Liver (tissue), 9 donors: ENCODE data around the gene ZNF318. TPM values are rescaled to one million over a fixed set of nuclear protein-coding genes. Genes with fewer than 3 reads are reported as not detected.

Experiments used
- DNase-seq: peaks from one replicate; pipeline ENCODE4 v3.0.0-alpha.2; 2017; ENCODE audit warnings: low spot score
- H3K27ac ChIP-seq, 2 donors: one replicate each; pipeline ENCODE4 v1.7.0; 2013; ENCODE audit warnings: inconsistent platforms in 2 of 2, low read length in 2 of 2, control low read depth in 1 of 2, low read depth in 1 of 2, mild to moderate bottlenecking in 1 of 2
- H3K27me3 ChIP-seq, 4 donors: one replicate each; pipeline versions ENCODE4 v1.6.1 to v1.7.0; 2013; ENCODE audit warnings: low read length in 3 of 4, inconsistent platforms in 1 of 4, mild to moderate bottlenecking in 1 of 4, moderate library complexity in 1 of 4; ENCODE audit not compliant: control insufficient read depth in 4 of 4, insufficient read depth in 4 of 4
- H3K36me3 ChIP-seq, 4 donors: one replicate each; pipeline versions ENCODE4 v1.6.1 to v1.7.0; 2013; ENCODE audit warnings: low read length in 3 of 4, mild to moderate bottlenecking in 3 of 4, low read depth in 1 of 4, moderate library complexity in 1 of 4; ENCODE audit not compliant: control insufficient read depth in 4 of 4, insufficient read depth in 3 of 4
- H3K4me1 ChIP-seq, 4 donors: one replicate each; pipeline versions ENCODE4 v1.6.1 to v1.7.0; 2013; ENCODE audit warnings: low read length in 3 of 4, mild to moderate bottlenecking in 3 of 4, moderate library complexity in 1 of 4; ENCODE audit not compliant: control insufficient read depth in 4 of 4, insufficient read depth in 4 of 4
- H3K4me3 ChIP-seq, 3 donors: one replicate each; pipeline versions ENCODE4 v1.6.1 to v1.7.0; 2013; ENCODE audit warnings: low read length in 3 of 3, control low read depth in 1 of 3, low read depth in 1 of 3, mild to moderate bottlenecking in 1 of 3
- H3K9ac ChIP-seq, 2 donors: one replicate each; pipeline ENCODE4 v1.7.0; 2013; ENCODE audit warnings: low read length in 2 of 2, mild to moderate bottlenecking in 2 of 2, moderate library complexity in 2 of 2, control low read depth in 1 of 2, low read depth in 1 of 2
- H3K9me3 ChIP-seq, 4 donors: one replicate each; pipeline versions ENCODE4 v1.6.1 to v1.7.0; 2013; ENCODE audit warnings: low read length in 3 of 4; ENCODE audit not compliant: control insufficient read depth in 4 of 4
- FOXA1 ChIP-seq: IDR thresholded peaks from 2 replicates; pipeline ENCODE4 v1.6.1; 2016; ENCODE audit warnings: antibody characterized with exemption
- GABPA ChIP-seq, 2 donors: IDR thresholded peaks in 1 of 2; conservative IDR thresholded peaks in 1 of 2; 2 replicates each; pipeline ENCODE4 v1.6.1; 2016; ENCODE audit warnings: antibody characterized with exemption in 2 of 2, mild to moderate bottlenecking in 1 of 2, moderate library complexity in 1 of 2
- HNF4A ChIP-seq, 2 donors: conservative IDR thresholded peaks; 2 replicates each; pipeline ENCODE4 v1.6.1; 2016; ENCODE audit warnings: antibody characterized with exemption in 2 of 2, mild to moderate bottlenecking in 2 of 2
- JUND ChIP-seq, 2 donors: IDR thresholded peaks; 2 replicates each; pipeline ENCODE4 v1.6.1; 2016; ENCODE audit warnings: antibody characterized with exemption in 2 of 2
- NR2F2 ChIP-seq: IDR thresholded peaks from 2 replicates; pipeline ENCODE4 v1.6.1; 2016; ENCODE audit warnings: antibody characterized with exemption
- RAD21 ChIP-seq, 2 donors: IDR thresholded peaks; 2 replicates each; pipeline ENCODE4 v1.6.1; 2016; ENCODE audit warnings: antibody characterized with exemption in 2 of 2, mild to moderate bottlenecking in 2 of 2
- RXRA ChIP-seq, 2 donors: IDR thresholded peaks; 2 replicates each; pipeline ENCODE4 v1.6.1; 2017 to 2018; ENCODE audit warnings: antibody characterized with exemption in 2 of 2, mild to moderate bottlenecking in 1 of 2
- TAF1 ChIP-seq: conservative IDR thresholded peaks from 2 replicates; pipeline ENCODE4 v1.6.1; 2016; ENCODE audit warnings: antibody characterized with exemption, mild to moderate bottlenecking
- WGBS: extraction: QIAGEN DNeasy Blood & Tissue Kit; methylation state at CpG from one replicate; pipeline ENCODE4 v1.1.7; 2013; 5-methylcytosine and 5-hydroxymethylcytosine counted together
- polyA plus RNA-seq, 2 donors: library from polyadenylated mRNA; stranded (reverse) in 1 of 2; unstranded in 1 of 2; fragments of 200-250 nt in 1 of 2; fragments of >200 nt in 1 of 2; fragmentation: Nextera tagmentation in 1 of 2; extraction: Ambion mirVana in 1 of 2; gene quantifications; one replicate each; pipeline versions ENCODE4 v1.2.1 to v1.2.3, GENCODE V29; 2013 to 2015
- total RNA-seq, 2 donors: library from RNA; depleted of rRNA; stranded (reverse); fragments of >200 nt; gene quantifications; one replicate each; pipeline ENCODE4 v1.2.3, GENCODE V29; 2014
- TF ChIP-seq, protein P1 (sequence below): IDR thresholded peaks from 2 replicates; pipeline ENCODE4 v1.6.1; 2016; ENCODE audit warnings: antibody characterized with exemption
- TF ChIP-seq, protein P2 (sequence below): fragments of 150-350 bp; IDR thresholded peaks from 2 replicates; pipeline ENCODE4 v1.5.1; 2017; ENCODE audit warnings: improper control_type of control experiment, low read depth, low read length; ENCODE audit not compliant: missing input control
- TF ChIP-seq, protein P3 (sequence below): IDR thresholded peaks from 2 replicates; pipeline ENCODE4 v1.6.1; 2016; ENCODE audit warnings: antibody characterized with exemption, mild to moderate bottlenecking
- TF ChIP-seq, protein P4 (sequence below): IDR thresholded peaks from 2 replicates; pipeline ENCODE4 v1.6.1; 2016; ENCODE audit warnings: antibody characterized with exemption
- donor health status: healthy.
- donor health status: healthy.
- donor health status: healthy.
- donor health status: healthy.
- donor health status: healthy.

The ZNF318 gene
- total and polyA plus RNA-seq, 4 donors: 3.6 to 9.1 (median 4.2) TPM

DNA sequence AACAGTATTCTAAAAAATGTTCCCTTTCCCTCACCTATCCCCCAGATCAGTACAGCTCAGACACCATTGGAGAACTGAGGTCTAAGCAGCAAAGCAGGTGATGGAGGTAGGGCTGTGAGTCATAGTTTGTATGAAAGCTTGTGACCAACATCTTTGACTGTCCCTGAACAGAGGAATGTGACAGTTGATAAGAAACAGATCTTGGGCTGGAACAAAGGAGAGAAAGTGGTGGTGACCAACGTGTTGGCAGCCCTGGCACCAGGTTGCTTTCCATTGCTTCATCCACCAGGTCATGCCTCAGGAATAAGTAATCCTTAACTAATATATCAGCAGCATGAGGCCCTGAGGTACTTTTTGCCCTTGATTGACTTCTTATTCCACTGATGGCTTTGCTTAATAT lies 40.9 kb downstream of the ZNF318 start:
- H3K9me3 ChIP-seq: no peaks in the 10 kb centered on the region
- no peak overlapping the region for H3K4me3 ChIP-seq
- no peak for DNase-seq
- H3K36me3 ChIP-seq: no peaks in the 10 kb centered on the region
- no peaks in the 10 kb centered on the region for H3K27me3 ChIP-seq
- no peak overlapping the region for H3K9ac ChIP-seq
- H3K4me1 ChIP-seq: no peaks in the 10 kb centered on the region
- WGBS: 23% methylated on average over 1 of the region's 1 CpG
- TF ChIP-seq GABPA (IDR thresholded peaks at IDR 0.05 in 1 of 2, conservative IDR thresholded peaks at IDR 0.05 in 1 of 2) (no peak), RXRA (IDR thresholded peaks at IDR 0.05) (peak in 1 of 2 donors; percentile 9)
- no peak overlapping the region for H3K27ac ChIP-seq

DNA sequence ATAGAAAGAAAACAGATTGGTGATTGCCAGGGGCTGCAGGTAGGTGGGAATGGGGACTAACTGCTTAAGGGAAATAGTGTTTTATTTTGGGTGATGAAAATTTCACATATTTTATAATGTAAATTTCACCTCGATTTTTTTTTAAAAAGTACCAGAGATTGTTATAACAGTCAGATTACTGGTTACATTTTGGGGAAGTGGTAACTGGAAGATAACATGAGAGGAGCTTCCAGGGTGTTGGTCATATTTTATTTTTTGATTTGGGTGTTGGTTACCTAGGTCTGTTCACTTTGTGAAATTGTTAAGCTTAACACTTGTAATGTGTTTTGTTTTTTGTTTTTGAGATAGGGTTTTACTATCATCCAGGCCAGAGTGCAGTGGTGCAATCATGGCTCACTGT lies 43.6 kb downstream of the ZNF318 start:
- H3K9ac ChIP-seq: no peak overlapping the region
- H3K27me3 ChIP-seq: no peaks in the 10 kb centered on the region
- no peaks in the 10 kb centered on the region for H3K9me3 ChIP-seq
- DNase-seq: no peak
- H3K27ac ChIP-seq: no peak overlapping the region
- 64% methylated on average over 1 of the region's 1 CpG for WGBS
- no peaks in the 10 kb centered on the region for H3K36me3 ChIP-seq
- H3K4me1 ChIP-seq: no peaks in the 10 kb centered on the region
- no peak for TF ChIP-seq NR2F2
- no peak overlapping the region for H3K4me3 ChIP-seq

DNA sequence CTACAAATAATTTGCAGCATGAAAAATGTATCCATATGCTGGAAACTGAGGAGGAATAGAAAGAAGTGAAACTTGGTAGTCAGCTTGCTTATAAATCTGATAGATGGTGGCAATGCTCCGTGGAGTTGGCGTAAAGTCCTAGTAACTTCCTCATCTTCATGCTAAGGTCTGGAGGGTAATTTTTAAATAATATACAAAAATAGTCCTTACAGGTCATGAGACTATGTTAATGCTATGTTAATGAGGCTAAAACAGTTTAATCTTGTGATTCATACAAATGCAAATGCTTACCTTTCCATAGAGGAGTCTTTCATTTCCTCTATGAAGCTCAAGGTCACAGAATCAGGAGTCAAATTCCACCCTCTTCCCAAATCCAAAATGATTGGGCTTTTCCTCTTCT lies 51.4 kb downstream of the ZNF318 start:
- TF ChIP-seq, protein P1, sequence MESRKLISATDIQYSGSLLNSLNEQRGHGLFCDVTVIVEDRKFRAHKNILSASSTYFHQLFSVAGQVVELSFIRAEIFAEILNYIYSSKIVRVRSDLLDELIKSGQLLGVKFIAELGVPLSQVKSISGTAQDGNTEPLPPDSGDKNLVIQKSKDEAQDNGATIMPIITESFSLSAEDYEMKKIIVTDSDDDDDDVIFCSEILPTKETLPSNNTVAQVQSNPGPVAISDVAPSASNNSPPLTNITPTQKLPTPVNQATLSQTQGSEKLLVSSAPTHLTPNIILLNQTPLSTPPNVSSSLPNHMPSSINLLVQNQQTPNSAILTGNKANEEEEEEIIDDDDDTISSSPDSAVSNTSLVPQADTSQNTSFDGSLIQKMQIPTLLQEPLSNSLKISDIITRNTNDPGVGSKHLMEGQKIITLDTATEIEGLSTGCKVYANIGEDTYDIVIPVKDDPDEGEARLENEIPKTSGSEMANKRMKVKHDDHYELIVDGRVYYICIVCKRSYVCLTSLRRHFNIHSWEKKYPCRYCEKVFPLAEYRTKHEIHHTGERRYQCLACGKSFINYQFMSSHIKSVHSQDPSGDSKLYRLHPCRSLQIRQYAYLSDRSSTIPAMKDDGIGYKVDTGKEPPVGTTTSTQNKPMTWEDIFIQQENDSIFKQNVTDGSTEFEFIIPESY: no peak
- TF ChIP-seq FOXA1 (no peak), JUND (IDR thresholded peaks at IDR 0.05) (no peak), HNF4A (conservative IDR thresholded peaks at IDR 0.05) (no peak), RAD21 (IDR thresholded peaks at IDR 0.05) (no peak), RXRA (IDR thresholded peaks at IDR 0.05) (no peak), TAF1 (no peak), GABPA (IDR thresholded peaks at IDR 0.05 in 1 of 2, conservative IDR thresholded peaks at IDR 0.05 in 1 of 2) (no peak)
- TF ChIP-seq, protein P2, sequence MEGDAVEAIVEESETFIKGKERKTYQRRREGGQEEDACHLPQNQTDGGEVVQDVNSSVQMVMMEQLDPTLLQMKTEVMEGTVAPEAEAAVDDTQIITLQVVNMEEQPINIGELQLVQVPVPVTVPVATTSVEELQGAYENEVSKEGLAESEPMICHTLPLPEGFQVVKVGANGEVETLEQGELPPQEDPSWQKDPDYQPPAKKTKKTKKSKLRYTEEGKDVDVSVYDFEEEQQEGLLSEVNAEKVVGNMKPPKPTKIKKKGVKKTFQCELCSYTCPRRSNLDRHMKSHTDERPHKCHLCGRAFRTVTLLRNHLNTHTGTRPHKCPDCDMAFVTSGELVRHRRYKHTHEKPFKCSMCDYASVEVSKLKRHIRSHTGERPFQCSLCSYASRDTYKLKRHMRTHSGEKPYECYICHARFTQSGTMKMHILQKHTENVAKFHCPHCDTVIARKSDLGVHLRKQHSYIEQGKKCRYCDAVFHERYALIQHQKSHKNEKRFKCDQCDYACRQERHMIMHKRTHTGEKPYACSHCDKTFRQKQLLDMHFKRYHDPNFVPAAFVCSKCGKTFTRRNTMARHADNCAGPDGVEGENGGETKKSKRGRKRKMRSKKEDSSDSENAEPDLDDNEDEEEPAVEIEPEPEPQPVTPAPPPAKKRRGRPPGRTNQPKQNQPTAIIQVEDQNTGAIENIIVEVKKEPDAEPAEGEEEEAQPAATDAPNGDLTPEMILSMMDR: no peak
- TF ChIP-seq, protein P3, sequence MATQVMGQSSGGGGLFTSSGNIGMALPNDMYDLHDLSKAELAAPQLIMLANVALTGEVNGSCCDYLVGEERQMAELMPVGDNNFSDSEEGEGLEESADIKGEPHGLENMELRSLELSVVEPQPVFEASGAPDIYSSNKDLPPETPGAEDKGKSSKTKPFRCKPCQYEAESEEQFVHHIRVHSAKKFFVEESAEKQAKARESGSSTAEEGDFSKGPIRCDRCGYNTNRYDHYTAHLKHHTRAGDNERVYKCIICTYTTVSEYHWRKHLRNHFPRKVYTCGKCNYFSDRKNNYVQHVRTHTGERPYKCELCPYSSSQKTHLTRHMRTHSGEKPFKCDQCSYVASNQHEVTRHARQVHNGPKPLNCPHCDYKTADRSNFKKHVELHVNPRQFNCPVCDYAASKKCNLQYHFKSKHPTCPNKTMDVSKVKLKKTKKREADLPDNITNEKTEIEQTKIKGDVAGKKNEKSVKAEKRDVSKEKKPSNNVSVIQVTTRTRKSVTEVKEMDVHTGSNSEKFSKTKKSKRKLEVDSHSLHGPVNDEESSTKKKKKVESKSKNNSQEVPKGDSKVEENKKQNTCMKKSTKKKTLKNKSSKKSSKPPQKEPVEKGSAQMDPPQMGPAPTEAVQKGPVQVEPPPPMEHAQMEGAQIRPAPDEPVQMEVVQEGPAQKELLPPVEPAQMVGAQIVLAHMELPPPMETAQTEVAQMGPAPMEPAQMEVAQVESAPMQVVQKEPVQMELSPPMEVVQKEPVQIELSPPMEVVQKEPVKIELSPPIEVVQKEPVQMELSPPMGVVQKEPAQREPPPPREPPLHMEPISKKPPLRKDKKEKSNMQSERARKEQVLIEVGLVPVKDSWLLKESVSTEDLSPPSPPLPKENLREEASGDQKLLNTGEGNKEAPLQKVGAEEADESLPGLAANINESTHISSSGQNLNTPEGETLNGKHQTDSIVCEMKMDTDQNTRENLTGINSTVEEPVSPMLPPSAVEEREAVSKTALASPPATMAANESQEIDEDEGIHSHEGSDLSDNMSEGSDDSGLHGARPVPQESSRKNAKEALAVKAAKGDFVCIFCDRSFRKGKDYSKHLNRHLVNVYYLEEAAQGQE: no peak
- TF ChIP-seq, protein P4, sequence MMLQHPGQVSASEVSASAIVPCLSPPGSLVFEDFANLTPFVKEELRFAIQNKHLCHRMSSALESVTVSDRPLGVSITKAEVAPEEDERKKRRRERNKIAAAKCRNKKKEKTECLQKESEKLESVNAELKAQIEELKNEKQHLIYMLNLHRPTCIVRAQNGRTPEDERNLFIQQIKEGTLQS: no peak
- no peak overlapping the region for H3K27ac ChIP-seq
- H3K9ac ChIP-seq: no peak overlapping the region
- DNase-seq: no peak
- no peaks in the 10 kb centered on the region for H3K36me3 ChIP-seq
- no peak overlapping the region for H3K4me3 ChIP-seq
- no peaks in the 10 kb centered on the region for H3K4me1 ChIP-seq
- WGBS: 86% methylated on average over 2 of the region's 2 CpGs
- no peaks in the 10 kb centered on the region for H3K27me3 ChIP-seq
- no peaks in the 10 kb centered on the region for H3K9me3 ChIP-seq
